Measurements from ENCODE around the gene PAAF1.
"Not testable (repeated sequence)": the region's sequence is repeated elsewhere in the genome, so short reads cannot be mapped to it uniquely, and the experiment has no call there.

The PAAF1 gene

GRCh38 chr11:73932781-73933180 is 56.0 kb downstream of the PAAF1 start:
- in situ Hi-C loops (cut with HindIII; ENCODE audit: low sequenced_read_pairs): no loop called here
- no peak for DNase-seq (ENCODE audit: low read depth, low spot score)
- no peak overlapping the region for H3K4me3 ChIP-seq (ENCODE audit: low read depth, low read length)
- no peak for TF ChIP-seq CTCF (IDR thresholded peaks at IDR 0.05; ENCODE audit: low read depth, low read length)

- H3K4me3 ChIP-seq (ENCODE audit: low read depth, low read length); DNase-seq (ENCODE audit: low read depth, low spot score): not testable (repeated sequence)
These were observed 59.2 kb downstream of the PAAF1 start for GRCh38 chr11:73936047-73936446.

GRCh38 chr11:73939096-73939495 is 62.3 kb downstream of the PAAF1 start:
- no peak for TF ChIP-seq CTCF (IDR thresholded peaks at IDR 0.05; ENCODE audit: low read depth, low read length)
- peak; percentile 7 for DNase-seq (ENCODE audit: low read depth, low spot score)
- H3K4me3 ChIP-seq (ENCODE audit: low read depth, low read length): no peak overlapping the region
- in situ Hi-C loops (cut with HindIII; ENCODE audit: low sequenced_read_pairs): no loop called here

More at GRCh38 chr11:73936047-73936446, 59.2 kb downstream of the PAAF1 start:
- in situ Hi-C loops (cut with HindIII; ENCODE audit: low sequenced_read_pairs): not testable (repeated sequence)

- in situ Hi-C loops (cut with HindIII; ENCODE audit: low sequenced_read_pairs): no loop called here
- DNase-seq (ENCODE audit: low read depth, low spot score): no peak
- H3K4me3 ChIP-seq (ENCODE audit: low read depth, low read length): no peak overlapping the region
- no peak for TF ChIP-seq CTCF (IDR thresholded peaks at IDR 0.05; ENCODE audit: low read depth, low read length)
These were observed 64.2 kb downstream of the PAAF1 start for GRCh38 chr11:73940801-73941570.

- no peak for TF ChIP-seq CTCF (IDR thresholded peaks at IDR 0.05; ENCODE audit: low read depth, low read length)
- H3K4me3 ChIP-seq (ENCODE audit: low read depth, low read length): no peak overlapping the region
- in situ Hi-C loops (cut with HindIII; ENCODE audit: low sequenced_read_pairs): no loop called here
- no peak for DNase-seq (ENCODE audit: low read depth, low spot score)
These were observed 65.2 kb downstream of the PAAF1 start for GRCh38 chr11:73942010-73942409.

- no peak overlapping the region for H3K4me3 ChIP-seq (ENCODE audit: low read depth, low read length)
- no peak for TF ChIP-seq CTCF (IDR thresholded peaks at IDR 0.05; ENCODE audit: low read depth, low read length)
- in situ Hi-C loops (cut with HindIII; ENCODE audit: low sequenced_read_pairs): no loop called here
- no peak for DNase-seq (ENCODE audit: low read depth, low spot score)
These were observed 67.3 kb downstream of the PAAF1 start for GRCh38 chr11:73944085-73944484.

GRCh38 chr11:73944901-73945300 is 68.1 kb downstream of the PAAF1 start:
- no peak overlapping the region for H3K4me3 ChIP-seq (ENCODE audit: low read depth, low read length)
- in situ Hi-C loops (cut with HindIII; ENCODE audit: low sequenced_read_pairs): no loop called here
- no peak for TF ChIP-seq CTCF (IDR thresholded peaks at IDR 0.05; ENCODE audit: low read depth, low read length)
- DNase-seq (ENCODE audit: low read depth, low spot score): no peak
